HepG2 (cell line): ENCODE measurements around the gene HMBS.

Source experiments
- KAT7 ChIP-seq: IDR thresholded peaks from 2 replicates; pipeline ENCODE4 v1.6.1; 2018; ENCODE audit warnings: borderline replicate concordance, missing compliant biosample characterization
- MAF1 ChIP-seq: sonication (generic); formaldehyde crosslinking; IDR thresholded peaks from 2 replicates; pipeline ENCODE4 v1.5.0; 2020; ENCODE audit warnings: missing genetic modification reagents, borderline replicate concordance
- POLR2A ChIP-seq, 2 experiments: IDR thresholded peaks; 2 replicates each; pipeline ENCODE4 v1.6.1; 2011; ENCODE audit warnings: low read depth in 2 of 2, low read length in 2 of 2, mild to moderate bottlenecking in 1 of 2, moderate library complexity in 1 of 2; ENCODE audit not compliant: insufficient read depth in 1 of 2
- TF ChIP-seq, protein P1 (sequence below): sonication (generic); formaldehyde crosslinking; IDR thresholded peaks from 2 replicates; pipeline ENCODE4 v1.5.0; 2020; ENCODE audit warnings: mild to moderate bottlenecking, missing genetic modification reagents, moderate library complexity
- TF ChIP-seq, protein P2 (sequence below): sonication (generic); formaldehyde crosslinking; IDR thresholded peaks from 2 replicates; pipeline ENCODE4 v1.4.0; 2020; ENCODE audit warnings: missing genetic modification reagents

DNA sequence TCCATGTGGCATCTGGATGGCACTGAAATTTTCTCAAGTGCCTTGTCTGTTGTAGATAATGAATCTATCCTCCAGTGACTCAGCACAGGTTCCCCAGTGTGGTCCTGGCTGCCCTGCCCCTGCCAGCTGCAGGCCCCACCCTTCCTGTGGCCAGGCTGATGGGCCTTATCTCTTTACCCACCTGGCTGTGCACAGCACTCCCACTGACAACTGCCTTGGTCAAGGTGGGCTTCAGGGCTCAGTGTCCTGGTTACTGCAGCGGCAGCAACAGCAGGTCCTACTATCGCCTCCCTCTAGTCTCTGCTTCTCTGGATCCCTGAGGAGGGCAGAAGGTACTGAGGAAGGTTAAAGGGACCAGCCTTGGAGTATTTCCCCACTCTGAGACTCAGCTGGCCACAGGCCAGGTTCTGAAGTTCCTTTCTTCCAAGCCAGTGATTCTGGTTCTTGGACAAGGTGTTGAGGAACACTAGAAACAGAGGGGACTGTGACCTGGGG is 3.1 kb downstream of the HMBS start:
- no peak for TF ChIP-seq KAT7 (CRISPR knock-in tag)
- TF ChIP-seq, protein P1, sequence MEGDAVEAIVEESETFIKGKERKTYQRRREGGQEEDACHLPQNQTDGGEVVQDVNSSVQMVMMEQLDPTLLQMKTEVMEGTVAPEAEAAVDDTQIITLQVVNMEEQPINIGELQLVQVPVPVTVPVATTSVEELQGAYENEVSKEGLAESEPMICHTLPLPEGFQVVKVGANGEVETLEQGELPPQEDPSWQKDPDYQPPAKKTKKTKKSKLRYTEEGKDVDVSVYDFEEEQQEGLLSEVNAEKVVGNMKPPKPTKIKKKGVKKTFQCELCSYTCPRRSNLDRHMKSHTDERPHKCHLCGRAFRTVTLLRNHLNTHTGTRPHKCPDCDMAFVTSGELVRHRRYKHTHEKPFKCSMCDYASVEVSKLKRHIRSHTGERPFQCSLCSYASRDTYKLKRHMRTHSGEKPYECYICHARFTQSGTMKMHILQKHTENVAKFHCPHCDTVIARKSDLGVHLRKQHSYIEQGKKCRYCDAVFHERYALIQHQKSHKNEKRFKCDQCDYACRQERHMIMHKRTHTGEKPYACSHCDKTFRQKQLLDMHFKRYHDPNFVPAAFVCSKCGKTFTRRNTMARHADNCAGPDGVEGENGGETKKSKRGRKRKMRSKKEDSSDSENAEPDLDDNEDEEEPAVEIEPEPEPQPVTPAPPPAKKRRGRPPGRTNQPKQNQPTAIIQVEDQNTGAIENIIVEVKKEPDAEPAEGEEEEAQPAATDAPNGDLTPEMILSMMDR (CRISPR knock-in tag): no peak
- TF ChIP-seq, protein P2, sequence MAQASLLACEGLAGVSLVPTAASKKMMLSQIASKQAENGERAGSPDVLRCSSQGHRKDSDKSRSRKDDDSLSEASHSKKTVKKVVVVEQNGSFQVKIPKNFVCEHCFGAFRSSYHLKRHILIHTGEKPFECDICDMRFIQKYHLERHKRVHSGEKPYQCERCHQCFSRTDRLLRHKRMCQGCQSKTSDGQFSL: no peak
- no peak for TF ChIP-seq MAF1 (CRISPR knock-in tag)
- TF ChIP-seq POLR2A (IDR thresholded peaks at IDR 0.05; ENCODE audit: insufficient read depth in 1 of 2, low read depth in 2 of 2, low read length in 2 of 2): no peak
